Mesothelial cell of epicardium (in vitro differentiated cells): ENCODE measurements around the gene TAOK3. TPM values are rescaled to one million over a fixed set of nuclear protein-coding genes. Genes with fewer than 3 reads are reported as not detected.
A peak's percentile ranks its signal among the peaks of the same experiment; 100 is the strongest.
"Not testable (repeated sequence)": the region's sequence is repeated elsewhere in the genome, so short reads cannot be mapped to it uniquely, and the experiment has no call there.

Experiments used
- DNase-seq, 2 experiments: peaks; one replicate each; pipeline ENCODE4 v3.0.0; 2021; ENCODE audit warnings: low spot score in 2 of 2; ENCODE audit not compliant: unreplicated experiment in 2 of 2
- H3K27ac Mint-ChIP-seq: 2 replicates; pipeline ENCODE4 v1.8.0; 2021; ENCODE audit warnings: mixed read lengths
- H3K27me3 Mint-ChIP-seq: 2 replicates; pipeline ENCODE4 v1.8.0; 2021; ENCODE audit warnings: low read depth, mixed read lengths
- H3K36me3 Mint-ChIP-seq: 2 replicates; pipeline ENCODE4 v1.8.0; 2021; ENCODE audit warnings: mixed read lengths
- H3K4me1 Mint-ChIP-seq: 2 replicates; pipeline ENCODE4 v1.8.0; 2021; ENCODE audit warnings: mixed read lengths
- H3K4me3 Mint-ChIP-seq: 2 replicates; pipeline ENCODE4 v1.8.0; 2021; ENCODE audit warnings: mild to moderate bottlenecking, moderate library complexity, mixed read lengths
- H3K9me3 Mint-ChIP-seq: 2 replicates; pipeline ENCODE4 v1.8.0; 2021; ENCODE audit warnings: mixed read lengths
- CTCF ChIP-seq: fragments of 200-600 bp; sonication (generic); IDR thresholded peaks from one replicate; pipeline ENCODE4 v1.5.0; 2021; ENCODE audit warnings: antibody characterized with exemption; ENCODE audit not compliant: unreplicated experiment
- total RNA-seq: library from RNA; stranded (reverse); gene quantifications from 3 replicates; pipeline ENCODE4 v1.2.1, GENCODE V29; 2021

TAOK3 gene
- total RNA-seq: 23.4 to 27.7 TPM (median 24.4 TPM) in 3 replicates

GRCh38 chr12:118372541-118373495, at the start of gene TAOK3:
Gene TAOK3 (minus strand): TSS chr12:118372907. CDS start chr12:118255567, 117,340 bp downstream.
- H3K4me1 Mint-ChIP-seq: peaks cover 36% of the 10 kb centered on the region
- H3K27ac Mint-ChIP-seq: peak within 1 kb of the TSS; percentile 88
- no peak for TF ChIP-seq CTCF
- H3K36me3 Mint-ChIP-seq: no peaks in the 10 kb centered on the region
- H3K4me3 Mint-ChIP-seq: peak within 1 kb of the TSS; percentile 92
- H3K27me3 Mint-ChIP-seq: peaks cover 24% of the 10 kb centered on the region
- DNase-seq: peak; percentile 93 to 94
- no peaks in the 10 kb centered on the region for H3K9me3 Mint-ChIP-seq

GRCh38 chr12:118420673-118421072, 48.0 kb upstream of the TAOK3 start:
- Mint-ChIP-seq H3K27me3 (no peaks in the 10 kb centered on the region), H3K4me3 (no peak overlapping the region), H3K27ac (no peak overlapping the region), H3K9me3 (peaks cover 9% of the 10 kb centered on the region), H3K36me3 (peaks cover 28% of the 10 kb centered on the region), H3K4me1 (no peaks in the 10 kb centered on the region)
- TF ChIP-seq CTCF: no peak
- no peak for DNase-seq

- Mint-ChIP-seq H3K27ac (no peak overlapping the region), H3K4me3 (no peak overlapping the region), H3K4me1 (no peaks in the 10 kb centered on the region), H3K27me3 (no peaks in the 10 kb centered on the region), H3K36me3 (peaks cover 49% of the 10 kb centered on the region), H3K9me3 (peaks cover 9% of the 10 kb centered on the region)
- TF ChIP-seq CTCF: no peak
- no peak for DNase-seq
These were observed 45.8 kb upstream of the TAOK3 start for GRCh38 chr12:118418385-118419057.

GRCh38 chr12:118417942-118418341, 45.2 kb upstream of the TAOK3 start:
- peaks cover 9% of the 10 kb centered on the region for H3K9me3 Mint-ChIP-seq
- DNase-seq: no peak
- no peaks in the 10 kb centered on the region for H3K4me1 Mint-ChIP-seq
- no peaks in the 10 kb centered on the region for H3K27me3 Mint-ChIP-seq
- no peak overlapping the region for H3K4me3 Mint-ChIP-seq
- no peak for TF ChIP-seq CTCF
- H3K27ac Mint-ChIP-seq: no peak overlapping the region
- H3K36me3 Mint-ChIP-seq: peaks cover 51% of the 10 kb centered on the region

- no peak overlapping the region for H3K4me3 Mint-ChIP-seq
- TF ChIP-seq CTCF: no peak
- H3K9me3 Mint-ChIP-seq: no peaks in the 10 kb centered on the region
- H3K27ac Mint-ChIP-seq: no peak overlapping the region
- DNase-seq: no peak
- no peaks in the 10 kb centered on the region for H3K27me3 Mint-ChIP-seq
- peaks cover 38% of the 10 kb centered on the region for H3K36me3 Mint-ChIP-seq
- H3K4me1 Mint-ChIP-seq: no peaks in the 10 kb centered on the region
These were observed 37.1 kb upstream of the TAOK3 start for GRCh38 chr12:118409834-118410233.

GRCh38 chr12:118408241-118408640, 35.5 kb upstream of the TAOK3 start:
- H3K27ac Mint-ChIP-seq, DNase-seq, H3K9me3 Mint-ChIP-seq, H3K4me1 Mint-ChIP-seq, H3K27me3 Mint-ChIP-seq, H3K4me3 Mint-ChIP-seq: not testable (repeated sequence)
- peaks cover 24% of the 10 kb centered on the region for H3K36me3 Mint-ChIP-seq
